GM12878 (cell line): ENCODE results near the gene RPL29. TPM values are rescaled to one million over a fixed set of nuclear protein-coding genes. Genes with fewer than 3 reads are reported as not detected.
A peak's percentile ranks its signal among the peaks of the same experiment; 100 is the strongest.

Experiments
- ATAC-seq: fragments of 200-7000 bp; cut with Tn5 transposase; 3 replicates; pipeline ENCODE4 v1.9.1; 2020; ENCODE audit warnings: mild to moderate bottlenecking, moderate library complexity
- BruUV-seq: library from RNA; stranded (reverse); fragments of 400-500 nt; replicated peaks from 2 replicates; lab custom pipeline; 2021; lab: Mats Ljungman, UMichigan
- CTCF ChIA-PET: fragments of 300-600 bp; sonication (Branson Sonifier 250); formaldehyde crosslinking; extraction: SDS; loops from one replicate; lab custom pipeline; 2021; ENCODE audit warnings: inconsistent platforms; lab: Yijun Ruan, JAX
- POLR2A ChIA-PET: fragments of 350-600 bp; formaldehyde crosslinking; extraction: SDS; loops from one replicate; lab custom pipeline; 2021; ENCODE audit warnings: inconsistent platforms; lab: Charles Lee
- RAD21 ChIA-PET: fragments of 300-600 bp; sonication (Branson Sonifier 250); formaldehyde crosslinking; loops from one replicate; lab custom pipeline; 2023; ENCODE audit warnings: antibody characterized with exemption; ENCODE audit not compliant: unreplicated experiment; lab: Charles Lee
- SMC1A ChIA-PET: fragments of 300-600 bp; sonication (Branson Sonifier 250); formaldehyde crosslinking; loops from one replicate; lab custom pipeline; 2023; ENCODE audit not compliant: unreplicated experiment, uncharacterized antibody; lab: Charles Lee
- DNase-seq: peaks from one replicate; pipeline ENCODE4 v3.0.0-alpha.2; 2011; ENCODE audit warnings: low read depth, low spot score
- FAIRE-seq: peaks from 3 replicates; lab custom pipeline; 2011; peaks lifted over from hg19 to GRCh38; lab: Jason Lieb, UNC
- H2AFZ ChIP-seq: 2 replicates; pipeline ENCODE4 v1.6.0; 2011; ENCODE audit warnings: low read depth, low read length, control low read depth; ENCODE audit not compliant: control insufficient read depth
- H3K27ac ChIP-seq: 2 replicates; pipeline ENCODE4 v1.5.1; 2011; ENCODE audit warnings: control low read depth; ENCODE audit not compliant: control insufficient read depth, insufficient read depth
- H3K27me3 ChIP-seq, 2 experiments: replicated peaks in 1 of 2; 2 replicates each; pipeline versions ENCODE4 v1.6.0 to v1.6.1; 2011; ENCODE audit warnings: low read length in 1 of 2; ENCODE audit not compliant: control insufficient read depth in 2 of 2, insufficient read depth in 2 of 2
- H3K36me3 ChIP-seq, 2 experiments: 2 replicates each; pipeline ENCODE4 v1.5.1; 2011; ENCODE audit warnings: low read length in 1 of 2; ENCODE audit not compliant: control insufficient read depth in 2 of 2, insufficient read depth in 2 of 2
- H3K4me1 ChIP-seq: 2 replicates; pipeline ENCODE4 v1.6.1; 2011; ENCODE audit warnings: mild to moderate bottlenecking, low read length, moderate library complexity, mixed read lengths; ENCODE audit not compliant: control insufficient read depth, insufficient read depth
- H3K4me2 ChIP-seq: 2 replicates; pipeline ENCODE4 v1.6.0; 2011; ENCODE audit warnings: control low read depth; ENCODE audit not compliant: control insufficient read depth, insufficient read depth
- H3K4me3 ChIP-seq: fragments of 200-600 bp; sonication (generic); 2 replicates; pipeline ENCODE4 v1.5.1; 2016
- H3K79me2 ChIP-seq: 2 replicates; pipeline ENCODE4 v1.6.0; 2011; ENCODE audit warnings: low read length; ENCODE audit not compliant: control insufficient read depth, insufficient read depth
- H3K9ac ChIP-seq: 2 replicates; pipeline ENCODE4 v1.8.0; 2011; ENCODE audit warnings: low read length, control low read depth, mixed read lengths; ENCODE audit not compliant: control insufficient read depth, insufficient read depth
- H3K9me3 ChIP-seq: replicated peaks from 3 replicates; pipeline ENCODE4 v1.5.1; 2011; ENCODE audit warnings: mild to moderate bottlenecking, low read length; ENCODE audit not compliant: control insufficient read depth, insufficient read depth
- H4K20me1 ChIP-seq: 2 replicates; pipeline ENCODE4 v1.6.0; 2011; ENCODE audit not compliant: control insufficient read depth, insufficient read depth
- IKZF1 ChIP-seq: fragments of 450-650 bp; conservative IDR thresholded peaks from 2 replicates; pipeline ENCODE4 v1.6.1; 2017; ENCODE audit warnings: antibody characterized with exemption, mild to moderate bottlenecking
- WGBS: methylation state at CpG from one replicate; pipeline ENCODE4 v1.1.6; 2016; ENCODE audit warnings: low lambda C conversion rate; ENCODE audit not compliant: insufficient replicate concordance, insufficient coverage; ENCODE audit errors: missing lambda C conversion rate; 5-methylcytosine and 5-hydroxymethylcytosine counted together
- in situ Hi-C: fragments of 300-500 bp; cut with MboI; formaldehyde crosslinking; loops from 9 replicates; pipeline ENCODE4 v1.14.3; 2018; ENCODE audit warnings: mixed read lengths
- intact Hi-C: fragments of 100-400 bp; cut with micrococcal nuclease; formaldehyde crosslinking; loops from one replicate; pipeline ENCODE4 v1.14.2; 2022; ENCODE audit not compliant: unreplicated experiment
- polyA plus RNA-seq, 11 experiments: library from polyadenylated mRNA; depleted of rRNA in 4 of 11; unstranded in 6 of 11; stranded (reverse) in 5 of 11; fragments of >200 nt; fragmentation: Nextera tagmentation in 4 of 11; fragmentation: Illumina TruSeq in 1 of 11; extraction: Ambion mirVana in 4 of 11; extraction: Trizol in 1 of 11; gene quantifications; 1 replicate in 1 of 11; 2 replicates in 10 of 11; pipeline versions ENCODE4 v1.2.1 to v1.2.3, GENCODE V29; 2011 to 2016; ENCODE audit warnings: inconsistent platforms in 2 of 11, missing spikeins in 2 of 11, low read depth in 1 of 11
- total RNA-seq, 4 experiments: library from RNA; depleted of rRNA in 3 of 4; stranded (reverse); fragments of >200 nt in 3 of 4; fragmentation: Illumina TruSeq in 1 of 4; extraction: Trizol in 1 of 4; gene quantifications; 2 replicates each; pipeline versions ENCODE4 v1.2.1 to v1.2.3, GENCODE V29; 2013 to 2021
- TF ChIP-seq, protein P1 (sequence below): fragments of 450-650 bp; IDR thresholded peaks from 2 replicates; pipeline ENCODE4 v1.6.1; 2017; ENCODE audit warnings: mild to moderate bottlenecking, moderate library complexity

The RPL29 gene
- total and polyA plus RNA-seq, 10 of the 15 experiments (the other 5 are each of a cell fraction or from before 2014, with no cell fraction given), result 1,053 to 2,477 (median 1,657) TPM

DNA sequence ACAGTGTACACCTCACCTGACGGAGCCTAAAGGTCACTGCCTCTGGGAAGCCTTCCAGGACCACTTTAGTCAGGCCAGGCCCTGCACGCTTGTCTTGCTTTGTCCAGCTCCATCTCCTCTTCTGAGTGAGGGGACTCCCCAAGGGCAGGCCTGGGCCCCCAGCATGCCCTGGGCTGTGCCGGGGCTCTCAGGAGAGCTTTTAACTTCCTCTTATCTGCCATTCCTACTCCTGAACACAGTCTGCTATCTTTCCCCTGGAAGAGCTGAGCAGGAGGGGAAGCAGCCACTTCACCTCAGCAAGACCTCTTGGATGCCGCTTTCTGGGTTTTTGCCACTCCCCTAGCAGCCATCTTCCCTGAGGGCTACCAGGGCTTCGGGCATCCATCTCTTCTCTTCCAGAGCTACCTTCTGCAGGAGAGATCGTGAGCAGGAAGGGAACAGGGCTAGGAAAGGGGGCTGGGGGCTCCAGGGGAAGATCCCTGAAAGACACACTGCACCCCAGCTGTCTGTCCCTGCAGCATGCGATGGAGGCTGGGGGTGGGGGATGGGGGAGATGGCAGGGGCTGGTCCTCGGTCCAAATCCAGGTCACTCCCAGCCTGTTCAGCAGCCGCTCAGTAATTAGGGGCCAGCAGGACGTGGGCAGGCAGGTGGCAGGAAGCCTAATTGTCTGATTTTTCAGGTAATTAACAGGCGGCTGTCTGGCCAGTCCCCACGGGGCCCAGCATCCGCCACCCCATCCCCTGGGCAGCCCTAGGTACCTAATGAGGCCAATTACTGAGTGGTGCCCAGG lies 19.9 kb upstream of the RPL29 start:
- no peaks in the 10 kb centered on the region for H3K27me3 ChIP-seq
- no peak overlapping the region for H3K9ac ChIP-seq
- ChIA-PET POLR2A (interaction anchor here (0.7 to 2.1 kb wide), 6 partner anchors 8 to 106 kb away, joined by 3 to 6 read pairs (median 4); partner anchors contain the start of gene DUSP7), CTCF (interaction anchor here (0.9 to 8.2 kb wide), 8 partner anchors 8 to 139 kb away, joined by 3 to 93 read pairs (median 6); partner anchors contain the start of genes DUSP7 and POC1A), SMC1A (interaction anchor here (0.6 to 12.8 kb wide), 6 partner anchors 8 to 925 kb away, joined by 3 to 116 read pairs (median 3); partner anchors contain the start of gene DUSP7), RAD21 (interaction anchor here (0.8 to 2.5 kb wide), 7 partner anchors 8 to 108 kb away, joined by 3 to 17 read pairs (median 6); partner anchors contain the start of gene DUSP7)
- intact Hi-C loops, result no loop called here
- no peaks in the 10 kb centered on the region for H3K36me3 ChIP-seq
- no peak overlapping the region for H3K27ac ChIP-seq
- in situ Hi-C loops, result no loop called here
- no peak for FAIRE-seq
- H3K9me3 ChIP-seq, result no peaks in the 10 kb centered on the region
- WGBS, result 42% methylated on average over 13 of the region's 13 CpGs
- no peaks in the 10 kb centered on the region for H4K20me1 ChIP-seq
- no TSS peak for BruUV-seq
- no peak overlapping the region for H3K4me2 ChIP-seq
- peak overlapping the region; percentile 29; the same call in 1 of the 2 replicates for H2AFZ ChIP-seq
- peak; percentile 44 for ATAC-seq
- DNase-seq, result no peak
- TF ChIP-seq, protein P1, sequence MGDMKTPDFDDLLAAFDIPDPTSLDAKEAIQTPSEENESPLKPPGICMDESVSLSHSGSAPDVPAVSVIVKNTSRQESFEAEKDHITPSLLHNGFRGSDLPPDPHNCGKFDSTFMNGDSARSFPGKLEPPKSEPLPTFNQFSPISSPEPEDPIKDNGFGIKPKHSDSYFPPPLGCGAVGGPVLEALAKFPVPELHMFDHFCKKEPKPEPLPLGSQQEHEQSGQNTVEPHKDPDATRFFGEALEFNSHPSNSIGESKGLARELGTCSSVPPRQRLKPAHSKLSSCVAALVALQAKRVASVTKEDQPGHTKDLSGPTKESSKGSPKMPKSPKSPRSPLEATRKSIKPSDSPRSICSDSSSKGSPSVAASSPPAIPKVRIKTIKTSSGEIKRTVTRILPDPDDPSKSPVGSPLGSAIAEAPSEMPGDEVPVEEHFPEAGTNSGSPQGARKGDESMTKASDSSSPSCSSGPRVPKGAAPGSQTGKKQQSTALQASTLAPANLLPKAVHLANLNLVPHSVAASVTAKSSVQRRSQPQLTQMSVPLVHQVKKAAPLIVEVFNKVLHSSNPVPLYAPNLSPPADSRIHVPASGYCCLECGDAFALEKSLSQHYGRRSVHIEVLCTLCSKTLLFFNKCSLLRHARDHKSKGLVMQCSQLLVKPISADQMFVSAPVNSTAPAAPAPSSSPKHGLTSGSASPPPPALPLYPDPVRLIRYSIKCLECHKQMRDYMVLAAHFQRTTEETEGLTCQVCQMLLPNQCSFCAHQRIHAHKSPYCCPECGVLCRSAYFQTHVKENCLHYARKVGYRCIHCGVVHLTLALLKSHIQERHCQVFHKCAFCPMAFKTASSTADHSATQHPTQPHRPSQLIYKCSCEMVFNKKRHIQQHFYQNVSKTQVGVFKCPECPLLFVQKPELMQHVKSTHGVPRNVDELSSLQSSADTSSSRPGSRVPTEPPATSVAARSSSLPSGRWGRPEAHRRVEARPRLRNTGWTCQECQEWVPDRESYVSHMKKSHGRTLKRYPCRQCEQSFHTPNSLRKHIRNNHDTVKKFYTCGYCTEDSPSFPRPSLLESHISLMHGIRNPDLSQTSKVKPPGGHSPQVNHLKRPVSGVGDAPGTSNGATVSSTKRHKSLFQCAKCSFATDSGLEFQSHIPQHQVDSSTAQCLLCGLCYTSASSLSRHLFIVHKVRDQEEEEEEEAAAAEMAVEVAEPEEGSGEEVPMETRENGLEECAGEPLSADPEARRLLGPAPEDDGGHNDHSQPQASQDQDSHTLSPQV, result no peak
- 0 out of 2 replicates have a peak, but pooled peaks have one; percentile 2 for TF ChIP-seq IKZF1
- H3K79me2 ChIP-seq, result no peaks in the 10 kb centered on the region
- H3K4me3 ChIP-seq, result no peak overlapping the region
- H3K4me1 ChIP-seq, result peaks cover 4% of the 10 kb centered on the region
